GM12872 (cell line): Measurements from ENCODE around the gene DELE1.

Experiments used
- TF ChIP-seq, protein P1 (sequence below): IDR thresholded peaks from 3 replicates; pipeline ENCODE4 v1.5.1; 2011; ENCODE audit warnings: low read depth, mild to moderate bottlenecking, low read length, moderate library complexity; ENCODE audit not compliant: insufficient read depth

Gene DELE1, protein sequence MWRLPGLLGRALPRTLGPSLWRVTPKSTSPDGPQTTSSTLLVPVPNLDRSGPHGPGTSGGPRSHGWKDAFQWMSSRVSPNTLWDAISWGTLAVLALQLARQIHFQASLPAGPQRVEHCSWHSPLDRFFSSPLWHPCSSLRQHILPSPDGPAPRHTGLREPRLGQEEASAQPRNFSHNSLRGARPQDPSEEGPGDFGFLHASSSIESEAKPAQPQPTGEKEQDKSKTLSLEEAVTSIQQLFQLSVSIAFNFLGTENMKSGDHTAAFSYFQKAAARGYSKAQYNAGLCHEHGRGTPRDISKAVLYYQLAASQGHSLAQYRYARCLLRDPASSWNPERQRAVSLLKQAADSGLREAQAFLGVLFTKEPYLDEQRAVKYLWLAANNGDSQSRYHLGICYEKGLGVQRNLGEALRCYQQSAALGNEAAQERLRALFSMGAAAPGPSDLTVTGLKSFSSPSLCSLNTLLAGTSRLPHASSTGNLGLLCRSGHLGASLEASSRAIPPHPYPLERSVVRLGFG

DNA sequence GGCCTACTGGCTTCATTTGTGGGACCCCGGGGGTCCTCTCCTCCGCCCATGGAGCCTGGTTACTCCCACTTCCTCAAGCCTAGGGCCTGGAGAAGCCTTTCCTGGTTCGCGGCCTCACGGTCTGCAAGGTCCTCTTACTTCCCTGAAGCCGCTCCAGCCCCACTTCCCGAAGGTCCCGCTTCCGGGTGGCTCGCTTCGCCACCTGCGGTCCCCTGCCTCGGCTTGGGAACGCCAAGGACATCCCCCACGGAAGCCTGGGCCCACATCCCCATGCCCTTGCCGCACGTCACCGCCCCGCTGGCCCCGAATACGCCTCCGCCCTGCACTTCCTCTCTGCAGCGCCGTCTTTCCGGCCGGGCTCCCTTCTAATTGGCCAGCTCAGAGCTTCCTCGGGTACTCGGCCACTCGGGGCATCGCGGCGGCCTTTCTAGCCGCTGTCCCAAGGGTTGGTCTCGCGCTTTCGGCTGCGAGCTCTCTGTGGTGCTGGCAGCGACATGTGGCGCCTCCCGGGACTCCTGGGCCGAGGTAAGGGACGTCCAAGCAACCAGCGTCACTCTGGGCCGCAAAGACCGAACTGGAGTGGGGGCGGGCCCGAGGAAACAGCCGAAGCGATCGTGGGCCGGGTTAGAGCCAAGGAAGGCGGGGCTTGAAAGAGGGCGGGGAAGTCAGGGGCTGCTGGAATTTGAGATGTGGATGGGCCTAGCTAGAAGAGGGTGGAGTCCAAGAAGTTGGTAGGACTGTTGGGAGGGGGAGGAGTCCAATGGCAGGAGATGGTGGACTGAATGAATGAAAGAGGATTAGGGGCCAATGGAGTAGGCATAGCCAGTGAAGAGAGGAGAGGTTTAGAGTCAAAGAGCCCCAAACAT lies at the start of gene DELE1:
Gene DELE1, plus strand, starts transcription at position 424 of the 866 bp plus-strand sequence. Its CDS starts 71 bp downstream, at position 495.
- TF ChIP-seq, protein P1, sequence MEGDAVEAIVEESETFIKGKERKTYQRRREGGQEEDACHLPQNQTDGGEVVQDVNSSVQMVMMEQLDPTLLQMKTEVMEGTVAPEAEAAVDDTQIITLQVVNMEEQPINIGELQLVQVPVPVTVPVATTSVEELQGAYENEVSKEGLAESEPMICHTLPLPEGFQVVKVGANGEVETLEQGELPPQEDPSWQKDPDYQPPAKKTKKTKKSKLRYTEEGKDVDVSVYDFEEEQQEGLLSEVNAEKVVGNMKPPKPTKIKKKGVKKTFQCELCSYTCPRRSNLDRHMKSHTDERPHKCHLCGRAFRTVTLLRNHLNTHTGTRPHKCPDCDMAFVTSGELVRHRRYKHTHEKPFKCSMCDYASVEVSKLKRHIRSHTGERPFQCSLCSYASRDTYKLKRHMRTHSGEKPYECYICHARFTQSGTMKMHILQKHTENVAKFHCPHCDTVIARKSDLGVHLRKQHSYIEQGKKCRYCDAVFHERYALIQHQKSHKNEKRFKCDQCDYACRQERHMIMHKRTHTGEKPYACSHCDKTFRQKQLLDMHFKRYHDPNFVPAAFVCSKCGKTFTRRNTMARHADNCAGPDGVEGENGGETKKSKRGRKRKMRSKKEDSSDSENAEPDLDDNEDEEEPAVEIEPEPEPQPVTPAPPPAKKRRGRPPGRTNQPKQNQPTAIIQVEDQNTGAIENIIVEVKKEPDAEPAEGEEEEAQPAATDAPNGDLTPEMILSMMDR, result no peak

DNA sequence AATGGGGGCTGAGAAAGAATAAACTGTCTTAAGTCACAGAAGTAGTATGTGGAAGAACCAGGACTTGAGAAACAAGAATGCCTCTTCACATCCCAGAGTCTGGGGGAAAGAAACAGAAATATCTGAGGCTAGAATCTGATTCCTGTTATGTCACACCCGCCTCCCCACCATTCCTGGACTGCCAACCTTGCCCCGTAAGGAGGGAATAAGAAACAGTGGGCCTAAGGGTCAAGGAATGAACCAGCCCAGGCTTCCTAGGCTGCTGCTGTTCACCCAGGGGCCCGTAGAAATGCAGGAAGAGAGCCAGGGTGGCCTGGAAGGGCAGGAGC lies 49.8 kb upstream of the DELE1 start:
- TF ChIP-seq, protein P1, result no peak

DNA sequence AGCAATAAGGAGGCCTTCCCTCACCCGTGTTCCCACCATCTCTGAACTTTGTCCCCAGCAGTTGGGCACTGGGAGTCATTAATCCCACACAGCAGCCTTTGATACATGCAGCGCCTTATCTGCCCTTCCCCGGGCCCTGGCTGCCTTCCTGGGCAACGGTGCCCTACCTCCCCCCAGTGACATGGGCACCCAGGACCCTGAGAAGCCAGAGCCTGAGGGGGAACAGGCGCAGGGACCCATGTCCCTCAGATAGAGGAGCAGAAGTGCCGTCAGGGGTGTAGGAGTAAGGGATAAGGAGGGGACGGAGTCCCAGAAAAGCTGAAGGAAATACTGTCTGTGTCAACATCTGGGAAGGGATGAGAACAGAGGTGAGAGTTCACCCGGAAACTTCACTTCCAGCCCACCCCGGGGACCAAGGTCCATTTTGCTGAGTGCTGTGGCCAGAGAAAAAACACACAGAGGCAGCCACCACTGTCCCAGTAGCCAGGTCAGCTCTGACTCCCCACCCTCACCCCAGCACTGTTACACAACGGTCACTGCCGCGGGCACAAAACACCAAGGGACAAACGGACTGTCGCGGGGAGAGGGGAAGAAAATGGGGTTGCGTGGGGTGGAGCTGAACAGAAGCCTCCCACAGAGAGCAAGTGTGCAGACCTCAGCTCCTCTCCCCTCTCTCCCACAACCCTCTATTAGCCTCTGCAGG lies 49.3 kb upstream of the DELE1 start:
- TF ChIP-seq, protein P1, result no peak

DNA sequence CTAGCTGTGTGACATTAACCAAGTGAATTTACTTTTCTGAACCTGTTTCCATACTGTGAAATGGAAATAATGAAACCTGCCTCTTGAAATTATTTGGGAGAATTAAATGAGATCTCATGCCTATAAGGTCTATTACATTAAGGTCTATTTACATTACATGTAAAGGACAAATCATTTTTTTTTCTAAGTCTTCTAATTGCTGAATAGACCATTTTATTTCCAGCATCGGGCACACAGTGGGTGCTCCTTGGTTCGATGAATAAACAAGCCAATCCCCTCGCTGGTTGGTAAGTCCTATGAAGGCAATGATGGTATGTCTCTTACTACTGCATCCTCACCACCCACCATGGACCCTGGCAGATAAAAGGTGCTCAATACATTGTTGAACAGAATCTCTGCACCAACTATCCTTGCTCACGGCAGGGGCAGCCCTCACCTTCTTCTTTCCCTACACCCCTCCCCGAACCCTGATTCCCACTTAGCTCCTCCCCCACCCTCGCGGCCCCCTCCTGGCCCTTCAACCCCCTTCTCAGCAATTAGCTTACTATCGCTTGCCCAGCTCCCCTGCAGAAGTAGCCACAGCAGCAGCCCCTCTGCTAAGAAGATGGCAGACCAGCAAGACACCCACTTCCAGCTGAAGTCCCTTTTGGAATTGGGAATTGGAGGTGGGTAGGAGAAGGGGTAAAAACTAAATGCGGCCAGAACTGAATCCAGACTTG lies 48.5 kb upstream of the DELE1 start:
- TF ChIP-seq, protein P1, result no peak

DNA sequence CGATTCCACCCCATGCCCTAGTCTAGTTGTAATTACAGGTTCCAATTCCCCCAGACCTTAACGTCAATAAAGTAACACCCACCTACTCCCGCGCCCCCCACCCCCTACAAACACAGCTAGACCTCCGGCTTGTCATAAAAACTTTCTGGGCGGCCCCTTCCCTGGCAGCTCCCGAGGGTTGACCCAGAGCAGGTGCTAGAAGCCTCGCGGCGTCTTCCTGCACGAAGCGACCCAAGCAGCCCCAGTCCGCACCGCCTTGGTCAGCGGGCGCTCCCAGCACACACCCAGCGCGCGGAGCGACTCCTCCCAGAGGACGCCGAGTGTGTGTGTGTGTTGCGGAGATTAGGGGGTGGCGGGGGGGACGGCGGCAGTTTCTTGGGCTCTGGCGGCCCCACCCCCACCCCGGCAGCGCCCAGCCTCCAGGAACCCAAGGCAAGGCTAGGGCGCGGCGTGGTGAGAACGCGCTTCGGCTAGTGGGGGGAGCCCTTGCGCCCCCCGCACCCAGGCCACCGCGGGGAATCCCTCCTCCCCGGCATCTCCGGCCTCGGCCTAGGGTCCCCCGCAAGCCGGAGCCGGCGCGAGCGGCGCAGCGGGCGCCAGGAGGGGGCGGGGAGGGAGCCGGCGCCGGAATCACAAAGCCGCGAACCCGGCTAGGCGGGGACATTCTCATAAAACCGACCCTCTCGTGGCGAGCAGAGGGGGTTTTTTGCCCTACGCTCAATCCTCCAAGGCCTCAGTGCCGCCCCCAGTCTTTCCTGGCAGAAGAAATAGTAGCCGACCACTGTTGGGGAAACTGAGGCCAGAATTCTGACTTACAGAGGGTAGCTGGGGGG lies 47.7 kb upstream of the DELE1 start:
- TF ChIP-seq, protein P1, result no peak

DNA sequence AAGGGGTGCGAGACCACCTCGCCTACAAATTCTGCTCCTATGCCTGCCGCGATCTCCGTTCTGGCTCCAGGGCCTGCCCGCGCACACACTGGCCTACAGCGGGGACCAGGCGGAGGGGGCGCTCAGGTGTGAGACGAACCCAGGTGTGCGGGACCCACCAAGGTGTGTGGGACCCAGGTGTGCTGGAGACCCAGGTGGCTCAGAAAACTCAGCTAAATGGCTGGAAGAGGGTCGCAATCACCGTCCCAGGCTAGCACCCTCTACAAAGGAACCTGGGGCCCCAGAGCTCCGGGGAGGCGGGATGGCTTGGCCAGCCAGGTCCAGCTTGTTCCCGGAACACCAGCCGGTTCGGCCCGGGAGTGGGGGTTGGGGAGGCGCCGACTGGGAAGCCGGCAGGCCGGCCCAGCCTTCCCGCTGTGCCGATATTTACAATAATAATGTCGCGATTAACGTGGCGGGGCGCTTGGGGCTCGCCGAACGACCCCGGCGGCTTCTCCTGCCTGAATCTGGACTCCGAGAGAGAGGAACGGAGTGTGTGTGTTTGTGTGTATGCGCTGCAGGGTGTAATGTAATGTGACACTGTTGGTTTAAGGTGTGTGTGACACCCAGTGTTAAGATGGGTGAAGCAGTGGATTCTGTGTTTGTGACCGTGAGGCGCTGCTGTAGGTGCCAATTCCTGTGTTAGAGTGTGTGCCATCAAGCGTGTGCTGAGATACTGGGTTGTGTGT lies 46.9 kb upstream of the DELE1 start:
- TF ChIP-seq, protein P1, result no peak
